CD14-positive monocyte (primary cell): ENCODE measurements around the gene PKNOX2. TPM values are rescaled to one million over a fixed set of nuclear protein-coding genes. Genes with fewer than 3 reads are reported as not detected.

Experiments used
- DNase-seq, 3 donors: peaks; one replicate each; pipeline ENCODE4 v3.0.0-alpha.2; 2011 to 2022
- H2AFZ ChIP-seq: 2 replicates; pipeline ENCODE4 v1.6.0; 2012; ENCODE audit warnings: mild to moderate bottlenecking, low read depth, low read length, inconsistent platforms; ENCODE audit not compliant: insufficient read depth, poor library complexity, severe bottlenecking
- H3K27ac ChIP-seq, 2 donors: 1 replicate in 1 of 2; 2 replicates in 1 of 2; pipeline ENCODE4 v1.5.1; 2012 to 2013; ENCODE audit warnings: low read length in 2 of 2, control low read depth in 1 of 2, inconsistent platforms in 1 of 2, low read depth in 1 of 2, mild to moderate bottlenecking in 1 of 2
- H3K27me3 ChIP-seq, 2 donors: one replicate each; pipeline versions ENCODE4 v1.6.0 to v1.6.1; 2011 to 2013; ENCODE audit warnings: low read length in 2 of 2; ENCODE audit not compliant: control insufficient read depth in 2 of 2, insufficient read depth in 2 of 2
- H3K36me3 ChIP-seq, 2 donors: replicated peaks in 1 of 2; 1 replicate in 1 of 2; 2 replicates in 1 of 2; pipeline versions ENCODE4 v1.5.1 to v1.6.1; 2012 to 2013; ENCODE audit warnings: low read length in 2 of 2, control low read depth in 1 of 2, inconsistent platforms in 1 of 2, mild to moderate bottlenecking in 1 of 2; ENCODE audit not compliant: insufficient read depth in 2 of 2, control insufficient read depth in 1 of 2
- H3K4me1 ChIP-seq, 2 donors: 1 replicate in 1 of 2; 2 replicates in 1 of 2; pipeline versions ENCODE4 v1.5.1 to v1.6.1; 2012 to 2013; ENCODE audit warnings: low read length in 2 of 2, control low read depth in 1 of 2, inconsistent platforms in 1 of 2, mild to moderate bottlenecking in 1 of 2, moderate library complexity in 1 of 2; ENCODE audit not compliant: insufficient read depth in 2 of 2, control insufficient read depth in 1 of 2
- H3K4me2 ChIP-seq: replicated peaks from 2 replicates; pipeline ENCODE3; 2012; ENCODE audit warnings: low read length, moderate library complexity, mild to moderate bottlenecking; ENCODE audit not compliant: poor library complexity, severe bottlenecking; ENCODE audit errors: extremely low read depth
- H3K4me3 ChIP-seq, 3 experiments: fragments of 200-600 bp in 1 of 3; sonication (generic) in 1 of 3; replicated peaks in 1 of 3; 1 replicate in 2 of 3; 2 replicates in 1 of 3; pipeline ENCODE4 v1.5.1; 2011 to 2013; ENCODE audit warnings: low read length in 3 of 3, mild to moderate bottlenecking in 3 of 3, control low read depth in 2 of 3, low read depth in 2 of 3, inconsistent platforms in 1 of 3, moderate library complexity in 1 of 3
- H3K79me2 ChIP-seq: 2 replicates; pipeline ENCODE4 v1.6.0; 2012; ENCODE audit warnings: mild to moderate bottlenecking, control low read depth, inconsistent platforms, low read length, moderate library complexity; ENCODE audit not compliant: insufficient read depth
- H3K9ac ChIP-seq: 2 replicates; pipeline ENCODE4 v1.6.0; 2017; ENCODE audit warnings: low read length, mild to moderate bottlenecking; ENCODE audit not compliant: insufficient read depth, poor library complexity, severe bottlenecking
- H3K9me3 ChIP-seq, 2 donors: replicated peaks in 1 of 2; 1 replicate in 1 of 2; 2 replicates in 1 of 2; pipeline versions ENCODE4 v1.5.1 to v1.6.1; 2012 to 2013; ENCODE audit warnings: low read length in 2 of 2, control low read depth in 1 of 2; ENCODE audit not compliant: control insufficient read depth in 1 of 2, insufficient read depth in 1 of 2
- H4K20me1 ChIP-seq: 2 replicates; pipeline ENCODE4 v1.6.0; 2012; ENCODE audit warnings: mild to moderate bottlenecking, low read length, control low read depth, moderate library complexity; ENCODE audit not compliant: insufficient read depth
- H3K27ac Mint-ChIP-seq, 7 donors: one replicate each; pipeline ENCODE4 v1.8.0; 2020; ENCODE audit warnings: mild to moderate bottlenecking in 7 of 7, mixed read lengths in 7 of 7, moderate library complexity in 6 of 7, inconsistent platforms in 2 of 7
- H3K27me3 Mint-ChIP-seq, 3 donors: one replicate each; pipeline ENCODE4 v1.8.0; 2021 to 2022; ENCODE audit warnings: low read depth in 3 of 3, mild to moderate bottlenecking in 3 of 3, mixed read lengths in 3 of 3, moderate library complexity in 3 of 3, inconsistent platforms in 1 of 3
- H3K36me3 Mint-ChIP-seq, 2 donors: one replicate each; pipeline ENCODE4 v1.8.0; 2020; ENCODE audit warnings: mixed read lengths in 2 of 2, inconsistent platforms in 1 of 2, mild to moderate bottlenecking in 1 of 2
- H3K4me1 Mint-ChIP-seq: one replicate; pipeline ENCODE4 v1.8.0; 2020; ENCODE audit warnings: mild to moderate bottlenecking, mixed read lengths
- H3K4me3 Mint-ChIP-seq, 2 donors: one replicate each; pipeline ENCODE4 v1.8.0; 2020; ENCODE audit warnings: mild to moderate bottlenecking in 2 of 2, mixed read lengths in 2 of 2, moderate library complexity in 1 of 2
- H3K9me3 Mint-ChIP-seq, 7 donors: one replicate each; pipeline ENCODE4 v1.8.0; 2020 to 2022; ENCODE audit warnings: mixed read lengths in 7 of 7, mild to moderate bottlenecking in 6 of 7, moderate library complexity in 6 of 7, inconsistent platforms in 2 of 7
- WGBS: methylation state at CpG from one replicate; pipeline ENCODE4 v1.1.5; 2013; ENCODE audit warnings: missing lambda C conversion rate; ENCODE audit not compliant: insufficient coverage; 5-methylcytosine and 5-hydroxymethylcytosine counted together
- intact Hi-C, 2 donors: fragments of 100-400 bp; cut with micrococcal nuclease; formaldehyde crosslinking; loops; one replicate each; pipeline versions ENCODE4 v1.15.0 to v1.15.1; 2023
- polyA plus RNA-seq, 3 donors: library from polyadenylated mRNA; depleted of rRNA in 1 of 3; unstranded in 2 of 3; stranded (reverse) in 1 of 3; fragments of 300-500 nt in 2 of 3; fragments of >200 nt in 1 of 3; fragmentation: Illumina TruSeq in 2 of 3; gene quantifications; 1 replicate in 2 of 3; 2 replicates in 1 of 3; pipeline ENCODE4 v1.2.3, GENCODE V29; 2012 to 2021
- TF ChIP-seq, protein P1 (sequence below): fragments of 200-600 bp; IDR thresholded peaks from one replicate; pipeline ENCODE4 v1.8.0; 2022; ENCODE audit warnings: antibody characterized with exemption, mild to moderate bottlenecking

Gene PKNOX2
- polyA plus RNA-seq, 3 donors: not detected

DNA sequence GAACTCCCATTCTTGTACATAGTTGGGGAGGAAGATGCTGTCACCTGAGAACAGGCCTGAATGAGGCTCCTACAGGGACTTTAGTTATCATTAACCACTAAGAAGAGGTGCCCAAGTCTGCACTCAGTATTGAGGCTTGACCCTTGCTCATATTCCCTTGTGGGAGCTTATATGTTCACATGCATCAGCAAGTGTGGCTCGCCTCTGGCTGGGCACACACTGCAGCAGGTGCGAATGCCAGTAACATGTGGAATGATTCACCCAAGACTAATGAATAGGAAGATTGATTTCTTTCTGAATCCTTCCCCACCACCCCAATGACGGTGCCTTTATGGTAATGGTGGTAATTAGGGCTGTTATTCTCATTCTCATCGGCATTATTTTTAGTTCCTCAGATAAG is 204.2 kb downstream of the PKNOX2 start:
- H3K27me3 ChIP-seq: peaks cover 0 to 39% of the 10 kb centered on the region in 2 donors

DNA sequence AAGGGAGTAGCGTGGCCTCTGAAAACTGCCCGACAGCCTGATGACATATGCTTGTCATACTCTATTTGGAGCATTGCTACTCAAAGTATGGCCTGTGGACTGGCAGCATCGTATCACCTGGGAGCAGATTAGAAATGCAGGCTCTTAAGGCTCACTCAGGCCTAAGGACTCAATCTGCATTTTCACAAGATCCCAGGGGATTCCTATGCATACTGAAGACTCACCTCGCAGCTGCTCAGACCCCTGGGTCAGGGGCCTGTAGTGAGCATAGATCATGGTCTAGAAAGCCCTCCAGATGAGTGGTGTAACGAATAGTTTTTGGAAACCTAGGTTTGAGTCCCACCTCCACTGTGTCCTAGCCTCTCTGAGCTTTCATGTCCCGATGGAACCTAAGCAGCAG is 205.3 kb downstream of the PKNOX2 start:
- no peak overlapping the region for H3K4me3 ChIP-seq
- no peak overlapping the region for H3K9ac ChIP-seq
- no peak overlapping the region for H2AFZ ChIP-seq
- H3K27me3 ChIP-seq: peaks cover 0 to 39% of the 10 kb centered on the region in 2 donors
- peaks cover 0 to 1% (median 0%) of the 10 kb centered on the region in 7 donors for H3K9me3 Mint-ChIP-seq
- H3K36me3 ChIP-seq: no peaks in the 10 kb centered on the region
- H3K4me3 Mint-ChIP-seq: no peak overlapping the region
- no peaks in the 10 kb centered on the region for H3K4me1 Mint-ChIP-seq
- intact Hi-C loops: no loop called here
- TF ChIP-seq, protein P1, sequence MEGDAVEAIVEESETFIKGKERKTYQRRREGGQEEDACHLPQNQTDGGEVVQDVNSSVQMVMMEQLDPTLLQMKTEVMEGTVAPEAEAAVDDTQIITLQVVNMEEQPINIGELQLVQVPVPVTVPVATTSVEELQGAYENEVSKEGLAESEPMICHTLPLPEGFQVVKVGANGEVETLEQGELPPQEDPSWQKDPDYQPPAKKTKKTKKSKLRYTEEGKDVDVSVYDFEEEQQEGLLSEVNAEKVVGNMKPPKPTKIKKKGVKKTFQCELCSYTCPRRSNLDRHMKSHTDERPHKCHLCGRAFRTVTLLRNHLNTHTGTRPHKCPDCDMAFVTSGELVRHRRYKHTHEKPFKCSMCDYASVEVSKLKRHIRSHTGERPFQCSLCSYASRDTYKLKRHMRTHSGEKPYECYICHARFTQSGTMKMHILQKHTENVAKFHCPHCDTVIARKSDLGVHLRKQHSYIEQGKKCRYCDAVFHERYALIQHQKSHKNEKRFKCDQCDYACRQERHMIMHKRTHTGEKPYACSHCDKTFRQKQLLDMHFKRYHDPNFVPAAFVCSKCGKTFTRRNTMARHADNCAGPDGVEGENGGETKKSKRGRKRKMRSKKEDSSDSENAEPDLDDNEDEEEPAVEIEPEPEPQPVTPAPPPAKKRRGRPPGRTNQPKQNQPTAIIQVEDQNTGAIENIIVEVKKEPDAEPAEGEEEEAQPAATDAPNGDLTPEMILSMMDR: no peak
- H3K79me2 ChIP-seq: no peaks in the 10 kb centered on the region
- 95% methylated on average over 4 of the region's 6 CpGs for WGBS
- no peak for DNase-seq
- no peaks in the 10 kb centered on the region for H3K9me3 ChIP-seq
- no peak overlapping the region for H3K27ac ChIP-seq
- H3K27ac Mint-ChIP-seq: no peak overlapping the region
- H3K4me1 ChIP-seq: no peaks in the 10 kb centered on the region
- peaks cover 29 to 37% (median 33%) of the 10 kb centered on the region in 3 donors for H3K27me3 Mint-ChIP-seq
- H3K36me3 Mint-ChIP-seq: no peaks in the 10 kb centered on the region
- H3K4me2 ChIP-seq: no peak overlapping the region
- H4K20me1 ChIP-seq: no peaks in the 10 kb centered on the region

More for the DNA sequence above, 204.2 kb downstream of the PKNOX2 start:
- H3K27ac ChIP-seq: no peak overlapping the region
- Mint-ChIP-seq H3K27me3 (peaks cover 29 to 34% (median 30%) of the 10 kb centered on the region in 3 donors), H3K4me3 (no peak overlapping the region), H3K27ac (no peak overlapping the region), H3K36me3 (no peaks in the 10 kb centered on the region), H3K4me1 (no peaks in the 10 kb centered on the region), H3K9me3 (peaks cover 0 to 1% (median 0%) of the 10 kb centered on the region in 7 donors)
- no peaks in the 10 kb centered on the region for H3K9me3 ChIP-seq
- no peak overlapping the region for H3K4me3 ChIP-seq
- intact Hi-C loops: no loop called here
- no peak for DNase-seq
- H4K20me1 ChIP-seq: no peaks in the 10 kb centered on the region
- TF ChIP-seq, protein P1: no peak
- H3K9ac ChIP-seq: no peak overlapping the region
- H3K79me2 ChIP-seq: no peaks in the 10 kb centered on the region
- no peaks in the 10 kb centered on the region for H3K36me3 ChIP-seq
- no peak overlapping the region for H2AFZ ChIP-seq
- no peak overlapping the region for H3K4me2 ChIP-seq
- no peaks in the 10 kb centered on the region for H3K4me1 ChIP-seq
- WGBS: no CpG with 5 or more reads among the region's 4 CpGs
